Erythroblast (primary cell): Measurements from ENCODE around the gene ST8SIA3.

ENCODE experiments used
- GATA1 ChIP-seq: IDR thresholded peaks from 2 replicates; pipeline ENCODE4 v1.6.1; 2011; ENCODE audit warnings: low read depth, mild to moderate bottlenecking, control low read depth, low read length, moderate library complexity
- POLR2A ChIP-seq: IDR thresholded peaks from 2 replicates; pipeline ENCODE4 v1.6.1; 2011; ENCODE audit warnings: mild to moderate bottlenecking, low read length

DNA sequence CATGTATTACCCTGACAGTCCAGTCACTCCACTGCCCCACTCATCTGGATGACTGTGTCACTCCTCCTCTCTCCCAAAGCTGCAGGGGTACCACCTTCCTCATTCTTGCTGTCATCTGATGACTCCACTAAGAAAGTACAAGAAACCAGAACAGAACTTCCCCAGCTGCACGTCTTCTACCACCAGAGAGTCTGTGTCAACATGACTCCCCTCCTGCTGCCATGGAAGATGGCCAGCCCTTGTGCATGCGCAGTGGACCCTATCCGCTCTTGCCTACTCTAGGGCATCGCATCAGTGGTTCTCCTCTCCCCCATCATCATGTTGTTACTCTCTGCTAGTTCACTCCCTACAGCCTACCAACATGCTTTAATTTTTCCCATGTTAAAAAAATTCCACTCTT lies 14.5 kb upstream of the ST8SIA3 start:
- no peak for TF ChIP-seq POLR2A
- TF ChIP-seq GATA1 = no peak
